ENCODE data around the gene DOCK2.

DNA sequence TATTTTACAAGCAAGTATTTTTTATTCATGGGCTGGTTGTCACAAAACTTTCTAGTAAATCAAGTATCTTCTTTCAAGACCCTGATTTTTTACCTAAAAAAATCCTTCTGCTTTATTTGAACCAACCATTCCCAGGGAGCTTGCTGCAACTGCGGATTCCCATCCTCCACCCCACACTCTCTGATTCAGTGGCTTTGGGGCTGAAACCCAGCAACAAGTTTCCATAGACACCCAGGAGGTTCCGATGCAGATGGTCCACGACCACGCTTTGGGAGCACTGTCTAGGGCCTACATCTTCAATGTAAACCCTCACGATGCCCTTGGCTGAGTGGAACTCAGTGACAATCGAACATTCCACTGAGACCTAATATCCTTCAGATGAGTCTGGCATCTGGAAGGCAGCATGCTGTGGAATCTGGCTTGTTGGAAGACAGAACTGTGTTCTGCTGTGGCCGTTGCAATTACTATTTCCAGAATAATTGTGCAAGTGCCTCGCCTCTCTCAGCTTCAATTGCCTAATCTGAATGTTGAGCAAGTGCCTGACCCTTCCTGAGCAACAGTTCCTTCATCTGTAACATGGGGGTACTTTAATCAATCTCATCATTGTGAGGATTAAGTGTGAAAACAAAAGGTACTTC is 238.1 kb downstream of the DOCK2 start:
- no peak for TF ChIP-seq JUNB (IDR thresholded peaks at IDR 0.05)
- TF ChIP-seq, protein P1, sequence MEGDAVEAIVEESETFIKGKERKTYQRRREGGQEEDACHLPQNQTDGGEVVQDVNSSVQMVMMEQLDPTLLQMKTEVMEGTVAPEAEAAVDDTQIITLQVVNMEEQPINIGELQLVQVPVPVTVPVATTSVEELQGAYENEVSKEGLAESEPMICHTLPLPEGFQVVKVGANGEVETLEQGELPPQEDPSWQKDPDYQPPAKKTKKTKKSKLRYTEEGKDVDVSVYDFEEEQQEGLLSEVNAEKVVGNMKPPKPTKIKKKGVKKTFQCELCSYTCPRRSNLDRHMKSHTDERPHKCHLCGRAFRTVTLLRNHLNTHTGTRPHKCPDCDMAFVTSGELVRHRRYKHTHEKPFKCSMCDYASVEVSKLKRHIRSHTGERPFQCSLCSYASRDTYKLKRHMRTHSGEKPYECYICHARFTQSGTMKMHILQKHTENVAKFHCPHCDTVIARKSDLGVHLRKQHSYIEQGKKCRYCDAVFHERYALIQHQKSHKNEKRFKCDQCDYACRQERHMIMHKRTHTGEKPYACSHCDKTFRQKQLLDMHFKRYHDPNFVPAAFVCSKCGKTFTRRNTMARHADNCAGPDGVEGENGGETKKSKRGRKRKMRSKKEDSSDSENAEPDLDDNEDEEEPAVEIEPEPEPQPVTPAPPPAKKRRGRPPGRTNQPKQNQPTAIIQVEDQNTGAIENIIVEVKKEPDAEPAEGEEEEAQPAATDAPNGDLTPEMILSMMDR (IDR thresholded peaks at IDR 0.05), result no peak
- TF ChIP-seq EP300 (IDR thresholded peaks at IDR 0.05), result no peak
- TF ChIP-seq, protein P2, sequence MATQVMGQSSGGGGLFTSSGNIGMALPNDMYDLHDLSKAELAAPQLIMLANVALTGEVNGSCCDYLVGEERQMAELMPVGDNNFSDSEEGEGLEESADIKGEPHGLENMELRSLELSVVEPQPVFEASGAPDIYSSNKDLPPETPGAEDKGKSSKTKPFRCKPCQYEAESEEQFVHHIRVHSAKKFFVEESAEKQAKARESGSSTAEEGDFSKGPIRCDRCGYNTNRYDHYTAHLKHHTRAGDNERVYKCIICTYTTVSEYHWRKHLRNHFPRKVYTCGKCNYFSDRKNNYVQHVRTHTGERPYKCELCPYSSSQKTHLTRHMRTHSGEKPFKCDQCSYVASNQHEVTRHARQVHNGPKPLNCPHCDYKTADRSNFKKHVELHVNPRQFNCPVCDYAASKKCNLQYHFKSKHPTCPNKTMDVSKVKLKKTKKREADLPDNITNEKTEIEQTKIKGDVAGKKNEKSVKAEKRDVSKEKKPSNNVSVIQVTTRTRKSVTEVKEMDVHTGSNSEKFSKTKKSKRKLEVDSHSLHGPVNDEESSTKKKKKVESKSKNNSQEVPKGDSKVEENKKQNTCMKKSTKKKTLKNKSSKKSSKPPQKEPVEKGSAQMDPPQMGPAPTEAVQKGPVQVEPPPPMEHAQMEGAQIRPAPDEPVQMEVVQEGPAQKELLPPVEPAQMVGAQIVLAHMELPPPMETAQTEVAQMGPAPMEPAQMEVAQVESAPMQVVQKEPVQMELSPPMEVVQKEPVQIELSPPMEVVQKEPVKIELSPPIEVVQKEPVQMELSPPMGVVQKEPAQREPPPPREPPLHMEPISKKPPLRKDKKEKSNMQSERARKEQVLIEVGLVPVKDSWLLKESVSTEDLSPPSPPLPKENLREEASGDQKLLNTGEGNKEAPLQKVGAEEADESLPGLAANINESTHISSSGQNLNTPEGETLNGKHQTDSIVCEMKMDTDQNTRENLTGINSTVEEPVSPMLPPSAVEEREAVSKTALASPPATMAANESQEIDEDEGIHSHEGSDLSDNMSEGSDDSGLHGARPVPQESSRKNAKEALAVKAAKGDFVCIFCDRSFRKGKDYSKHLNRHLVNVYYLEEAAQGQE (IDR thresholded peaks at IDR 0.05), result no peak
- TF ChIP-seq NPAS2 (CRISPR knock-in tag; IDR thresholded peaks at IDR 0.05; ENCODE audit: borderline replicate concordance), result no peak
- TF ChIP-seq POLR2A (IDR thresholded peaks at IDR 0.05; ENCODE audit: low read length), result no peak
- no peak for TF ChIP-seq CBX8 (IDR thresholded peaks at IDR 0.05)
- TF ChIP-seq RAD21 (conservative IDR thresholded peaks at IDR 0.05 in 1 of 2, IDR thresholded peaks at IDR 0.05 in 1 of 2), result no peak
- TF ChIP-seq, protein P3, sequence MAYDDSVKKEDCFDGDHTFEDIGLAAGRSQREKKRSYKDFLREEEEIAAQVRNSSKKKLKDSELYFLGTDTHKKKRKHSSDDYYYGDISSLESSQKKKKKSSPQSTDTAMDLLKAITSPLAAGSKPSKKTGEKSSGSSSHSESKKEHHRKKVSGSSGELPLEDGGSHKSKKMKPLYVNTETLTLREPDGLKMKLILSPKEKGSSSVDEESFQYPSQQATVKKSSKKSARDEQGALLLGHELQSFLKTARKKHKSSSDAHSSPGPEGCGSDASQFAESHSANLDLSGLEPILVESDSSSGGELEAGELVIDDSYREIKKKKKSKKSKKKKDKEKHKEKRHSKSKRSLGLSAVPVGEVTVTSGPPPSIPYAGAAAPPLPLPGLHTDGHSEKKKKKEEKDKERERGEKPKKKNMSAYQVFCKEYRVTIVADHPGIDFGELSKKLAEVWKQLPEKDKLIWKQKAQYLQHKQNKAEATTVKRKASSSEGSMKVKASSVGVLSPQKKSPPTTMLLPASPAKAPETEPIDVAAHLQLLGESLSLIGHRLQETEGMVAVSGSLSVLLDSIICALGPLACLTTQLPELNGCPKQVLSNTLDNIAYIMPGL (CRISPR knock-in tag; IDR thresholded peaks at IDR 0.05; ENCODE audit: borderline replicate concordance), result no peak

Measured in A549 (cell line).